Prostate gland (tissue), 2 donors: ENCODE results near the gene FCGR3A.
"Not testable (repeated sequence)": the region's sequence is repeated elsewhere in the genome, so short reads cannot be mapped to it uniquely, and the experiment has no call there.

Source experiments
- POLR2A ChIP-seq: fragments of 450-650 bp; IDR thresholded peaks from one replicate; pipeline ENCODE4 v1.6.1; 2016; ENCODE audit warnings: antibody characterized with exemption, mild to moderate bottlenecking
- POLR2AphosphoS5 ChIP-seq: sonication (generic); formaldehyde crosslinking; IDR thresholded peaks from one replicate; pipeline ENCODE4 v1.6.1; 2017; ENCODE audit warnings: antibody characterized with exemption
- TF ChIP-seq, protein P1 (sequence below), 4 experiments: fragments of 200-600 bp in 2 of 4; fragments of 450-650 bp in 2 of 4; sonication (generic) in 2 of 4; IDR thresholded peaks; 1 replicate in 3 of 4; 2 replicates in 1 of 4; pipeline ENCODE4 v1.5.1; 2016 to 2019; ENCODE audit warnings: antibody characterized with exemption in 4 of 4, mild to moderate bottlenecking in 2 of 4, moderate library complexity in 2 of 4

- TF ChIP-seq, protein P1, sequence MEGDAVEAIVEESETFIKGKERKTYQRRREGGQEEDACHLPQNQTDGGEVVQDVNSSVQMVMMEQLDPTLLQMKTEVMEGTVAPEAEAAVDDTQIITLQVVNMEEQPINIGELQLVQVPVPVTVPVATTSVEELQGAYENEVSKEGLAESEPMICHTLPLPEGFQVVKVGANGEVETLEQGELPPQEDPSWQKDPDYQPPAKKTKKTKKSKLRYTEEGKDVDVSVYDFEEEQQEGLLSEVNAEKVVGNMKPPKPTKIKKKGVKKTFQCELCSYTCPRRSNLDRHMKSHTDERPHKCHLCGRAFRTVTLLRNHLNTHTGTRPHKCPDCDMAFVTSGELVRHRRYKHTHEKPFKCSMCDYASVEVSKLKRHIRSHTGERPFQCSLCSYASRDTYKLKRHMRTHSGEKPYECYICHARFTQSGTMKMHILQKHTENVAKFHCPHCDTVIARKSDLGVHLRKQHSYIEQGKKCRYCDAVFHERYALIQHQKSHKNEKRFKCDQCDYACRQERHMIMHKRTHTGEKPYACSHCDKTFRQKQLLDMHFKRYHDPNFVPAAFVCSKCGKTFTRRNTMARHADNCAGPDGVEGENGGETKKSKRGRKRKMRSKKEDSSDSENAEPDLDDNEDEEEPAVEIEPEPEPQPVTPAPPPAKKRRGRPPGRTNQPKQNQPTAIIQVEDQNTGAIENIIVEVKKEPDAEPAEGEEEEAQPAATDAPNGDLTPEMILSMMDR (IDR thresholded peaks at IDR 0.05) = not testable (repeated sequence)
- TF ChIP-seq POLR2A, POLR2AphosphoS5: not testable (repeated sequence)
Measured at GRCh38 chr1:161582882-161583281, 33.3 kb upstream of the FCGR3A start.
